GM12878 (cell line): ENCODE data around the gene C16orf90. TPM values are rescaled to one million over a fixed set of nuclear protein-coding genes. Genes with fewer than 3 reads are reported as not detected.

Source experiments
- ATAC-seq: fragments of 200-7000 bp; cut with Tn5 transposase; 3 replicates; pipeline ENCODE4 v1.9.1; 2020; ENCODE audit warnings: mild to moderate bottlenecking, moderate library complexity
- BruUV-seq: library from RNA; stranded (reverse); fragments of 400-500 nt; replicated peaks from 2 replicates; lab custom pipeline; 2021; lab: Mats Ljungman, UMichigan
- CTCF ChIA-PET: fragments of 300-600 bp; sonication (Branson Sonifier 250); formaldehyde crosslinking; extraction: SDS; loops from one replicate; lab custom pipeline; 2021; ENCODE audit warnings: inconsistent platforms; lab: Yijun Ruan, JAX
- POLR2A ChIA-PET: fragments of 350-600 bp; formaldehyde crosslinking; extraction: SDS; loops from one replicate; lab custom pipeline; 2021; ENCODE audit warnings: inconsistent platforms; lab: Charles Lee
- RAD21 ChIA-PET: fragments of 300-600 bp; sonication (Branson Sonifier 250); formaldehyde crosslinking; loops from one replicate; lab custom pipeline; 2023; ENCODE audit warnings: antibody characterized with exemption; ENCODE audit not compliant: unreplicated experiment; lab: Charles Lee
- SMC1A ChIA-PET: fragments of 300-600 bp; sonication (Branson Sonifier 250); formaldehyde crosslinking; loops from one replicate; lab custom pipeline; 2023; ENCODE audit not compliant: unreplicated experiment, uncharacterized antibody; lab: Charles Lee
- DNase-seq: peaks from one replicate; pipeline ENCODE4 v3.0.0-alpha.2; 2011; ENCODE audit warnings: low read depth, low spot score
- FAIRE-seq: peaks from 3 replicates; lab custom pipeline; 2011; peaks lifted over from hg19 to GRCh38; lab: Jason Lieb, UNC
- H2AFZ ChIP-seq: 2 replicates; pipeline ENCODE4 v1.6.0; 2011; ENCODE audit warnings: low read depth, low read length, control low read depth; ENCODE audit not compliant: control insufficient read depth
- H3K27ac ChIP-seq: 2 replicates; pipeline ENCODE4 v1.5.1; 2011; ENCODE audit warnings: control low read depth; ENCODE audit not compliant: control insufficient read depth, insufficient read depth
- H3K27me3 ChIP-seq, 2 experiments: replicated peaks in 1 of 2; 2 replicates each; pipeline versions ENCODE4 v1.6.0 to v1.6.1; 2011; ENCODE audit warnings: low read length in 1 of 2; ENCODE audit not compliant: control insufficient read depth in 2 of 2, insufficient read depth in 2 of 2
- H3K36me3 ChIP-seq, 2 experiments: 2 replicates each; pipeline ENCODE4 v1.5.1; 2011; ENCODE audit warnings: low read length in 1 of 2; ENCODE audit not compliant: control insufficient read depth in 2 of 2, insufficient read depth in 2 of 2
- H3K4me1 ChIP-seq: 2 replicates; pipeline ENCODE4 v1.6.1; 2011; ENCODE audit warnings: mild to moderate bottlenecking, low read length, moderate library complexity, mixed read lengths; ENCODE audit not compliant: control insufficient read depth, insufficient read depth
- H3K4me2 ChIP-seq: 2 replicates; pipeline ENCODE4 v1.6.0; 2011; ENCODE audit warnings: control low read depth; ENCODE audit not compliant: control insufficient read depth, insufficient read depth
- H3K4me3 ChIP-seq: fragments of 200-600 bp; sonication (generic); 2 replicates; pipeline ENCODE4 v1.5.1; 2016
- H3K79me2 ChIP-seq: 2 replicates; pipeline ENCODE4 v1.6.0; 2011; ENCODE audit warnings: low read length; ENCODE audit not compliant: control insufficient read depth, insufficient read depth
- H3K9ac ChIP-seq: 2 replicates; pipeline ENCODE4 v1.8.0; 2011; ENCODE audit warnings: low read length, control low read depth, mixed read lengths; ENCODE audit not compliant: control insufficient read depth, insufficient read depth
- H3K9me3 ChIP-seq: replicated peaks from 3 replicates; pipeline ENCODE4 v1.5.1; 2011; ENCODE audit warnings: mild to moderate bottlenecking, low read length; ENCODE audit not compliant: control insufficient read depth, insufficient read depth
- H4K20me1 ChIP-seq: 2 replicates; pipeline ENCODE4 v1.6.0; 2011; ENCODE audit not compliant: control insufficient read depth, insufficient read depth
- CREB1 ChIP-seq: IDR thresholded peaks from 2 replicates; pipeline ENCODE4 v1.6.1; 2012; ENCODE audit warnings: low read depth, mild to moderate bottlenecking, inconsistent platforms
- CTCF ChIP-seq, 3 experiments: IDR thresholded peaks in 2 of 3; conservative IDR thresholded peaks in 1 of 3; 2 replicates each; pipeline ENCODE4 v1.5.1; 2011; ENCODE audit warnings: low read depth in 3 of 3, low read length in 3 of 3, mild to moderate bottlenecking in 3 of 3, control low read depth in 2 of 3, moderate library complexity in 2 of 3, inconsistent platforms in 1 of 3, mixed read lengths in 1 of 3; ENCODE audit not compliant: control insufficient read depth in 2 of 3, insufficient read depth in 1 of 3; ENCODE audit errors: extremely low read depth in 1 of 3
- DPF2 ChIP-seq: fragments of 450-650 bp; IDR thresholded peaks from 2 replicates; pipeline ENCODE4 v1.6.1; 2017; ENCODE audit warnings: mild to moderate bottlenecking
- FOXM1 ChIP-seq: IDR thresholded peaks from 2 replicates; pipeline ENCODE4 v1.6.1; 2012; ENCODE audit warnings: low read depth, mild to moderate bottlenecking, inconsistent platforms, low read length, moderate library complexity
- HDAC2 ChIP-seq: fragments of 200-600 bp; sonication (generic); IDR thresholded peaks from 2 replicates; pipeline ENCODE4 v1.6.1; 2017
- IRF4 ChIP-seq: IDR thresholded peaks from 2 replicates; pipeline ENCODE4 v1.6.1; 2011; ENCODE audit warnings: low read depth, low read length
- MYB ChIP-seq: fragments of 150-350 bp; IDR thresholded peaks from 2 replicates; pipeline ENCODE4 v1.6.1; 2014; ENCODE audit warnings: mild to moderate bottlenecking, low read depth, low read length, borderline replicate concordance
- POU2F2 ChIP-seq: IDR thresholded peaks from 3 replicates; pipeline ENCODE4 v1.6.1; 2011; ENCODE audit warnings: low read depth, mild to moderate bottlenecking, low read length, borderline replicate concordance
- RAD51 ChIP-seq: fragments of 450-650 bp; IDR thresholded peaks from 2 replicates; pipeline ENCODE4 v1.6.1; 2016; ENCODE audit warnings: moderate library complexity, mild to moderate bottlenecking, inconsistent platforms
- RB1 ChIP-seq: fragments of 450-650 bp; formaldehyde crosslinking; IDR thresholded peaks from 2 replicates; pipeline ENCODE4 v1.6.1; 2017; ENCODE audit warnings: mild to moderate bottlenecking, borderline replicate concordance
- SUZ12 ChIP-seq: fragments of 200-600 bp; sonication (generic); IDR thresholded peaks from one replicate; pipeline ENCODE4 v1.6.1; 2018; ENCODE audit warnings: antibody characterized with exemption, mild to moderate bottlenecking; ENCODE audit not compliant: unreplicated experiment
- TCF3 ChIP-seq: IDR thresholded peaks from 2 replicates; pipeline ENCODE4 v1.6.1; 2012; ENCODE audit warnings: low read depth, mild to moderate bottlenecking, low read length, borderline replicate concordance; ENCODE audit not compliant: insufficient read depth
- ZSCAN29 ChIP-seq: fragments of 450-650 bp; IDR thresholded peaks from 2 replicates; pipeline ENCODE4 v1.6.1; 2017; ENCODE audit warnings: mild to moderate bottlenecking, moderate library complexity
- WGBS: methylation state at CpG from one replicate; pipeline ENCODE4 v1.1.6; 2016; ENCODE audit warnings: low lambda C conversion rate; ENCODE audit not compliant: insufficient replicate concordance, insufficient coverage; ENCODE audit errors: missing lambda C conversion rate; 5-methylcytosine and 5-hydroxymethylcytosine counted together
- in situ Hi-C: fragments of 300-500 bp; cut with MboI; formaldehyde crosslinking; loops from 9 replicates; pipeline ENCODE4 v1.14.3; 2018; ENCODE audit warnings: mixed read lengths
- intact Hi-C: fragments of 100-400 bp; cut with micrococcal nuclease; formaldehyde crosslinking; loops from one replicate; pipeline ENCODE4 v1.14.2; 2022; ENCODE audit not compliant: unreplicated experiment
- polyA plus RNA-seq, 11 experiments: library from polyadenylated mRNA; depleted of rRNA in 4 of 11; unstranded in 6 of 11; stranded (reverse) in 5 of 11; fragments of >200 nt; fragmentation: Nextera tagmentation in 4 of 11; fragmentation: Illumina TruSeq in 1 of 11; extraction: Ambion mirVana in 4 of 11; extraction: Trizol in 1 of 11; gene quantifications; 1 replicate in 1 of 11; 2 replicates in 10 of 11; pipeline versions ENCODE4 v1.2.1 to v1.2.3, GENCODE V29; 2011 to 2016; ENCODE audit warnings: inconsistent platforms in 2 of 11, missing spikeins in 2 of 11, low read depth in 1 of 11
- total RNA-seq, 4 experiments: library from RNA; depleted of rRNA in 3 of 4; stranded (reverse); fragments of >200 nt in 3 of 4; fragmentation: Illumina TruSeq in 1 of 4; extraction: Trizol in 1 of 4; gene quantifications; 2 replicates each; pipeline versions ENCODE4 v1.2.1 to v1.2.3, GENCODE V29; 2013 to 2021
- TF ChIP-seq, protein P1 (sequence below): IDR thresholded peaks from 2 replicates; pipeline ENCODE4 v1.6.1; 2012; ENCODE audit warnings: low read depth, low read length, improper control_type of control experiment
- TF ChIP-seq, protein P2 (sequence below): fragments of 450-650 bp; IDR thresholded peaks from 2 replicates; pipeline ENCODE4 v1.6.1; 2016; ENCODE audit warnings: mild to moderate bottlenecking, moderate library complexity, borderline replicate concordance

The C16orf90 gene
- total and polyA plus RNA-seq, 10 of the 15 experiments (the other 5 are each of a cell fraction or from before 2014, with no cell fraction given): not detected

GRCh38 chr16:3514621-3515020 lies 19.3 kb upstream of the C16orf90 start:
- Histone ChIP-seq H3K27me3 (no peaks in the 10 kb centered on the region), H3K9me3 (no peaks in the 10 kb centered on the region), H3K79me2 (no peaks in the 10 kb centered on the region), H3K9ac (no peak overlapping the region), H3K4me1 (peaks cover 4% of the 10 kb centered on the region), H4K20me1 (no peaks in the 10 kb centered on the region), H3K36me3 (peaks cover 0 to 3% of the 10 kb centered on the region in 2 experiments; a peak in 2 of 4 replicates), H3K27ac (no peak overlapping the region), H3K4me3 (no peak overlapping the region), H2AFZ (no peak overlapping the region), H3K4me2 (no peak overlapping the region)
- ATAC-seq: no peak
- in situ Hi-C loops (no loop called here), intact Hi-C loops (no loop called here)
- no TSS peak for BruUV-seq
- no peak for DNase-seq
- RAD21 ChIA-PET: no interaction called here
- SMC1A ChIA-PET: no interaction called here
- CTCF ChIA-PET: interaction anchor here (1.0 to 1.1 kb wide), 2 partner anchors 11 to 108 kb away, joined by 3 to 4 read pairs; no protein-coding TSS in a partner anchor
- WGBS: 98% methylated on average over 4 of the region's 4 CpGs
- POLR2A ChIA-PET: interaction anchor here (1.0 kb wide), 1 partner anchor 9 kb away, joined by 4 read pairs; no protein-coding TSS in a partner anchor
- no peak for FAIRE-seq
- no peak for TF ChIP-seq HDAC2
- TF ChIP-seq MYB: no peak
- TF ChIP-seq, protein P1, sequence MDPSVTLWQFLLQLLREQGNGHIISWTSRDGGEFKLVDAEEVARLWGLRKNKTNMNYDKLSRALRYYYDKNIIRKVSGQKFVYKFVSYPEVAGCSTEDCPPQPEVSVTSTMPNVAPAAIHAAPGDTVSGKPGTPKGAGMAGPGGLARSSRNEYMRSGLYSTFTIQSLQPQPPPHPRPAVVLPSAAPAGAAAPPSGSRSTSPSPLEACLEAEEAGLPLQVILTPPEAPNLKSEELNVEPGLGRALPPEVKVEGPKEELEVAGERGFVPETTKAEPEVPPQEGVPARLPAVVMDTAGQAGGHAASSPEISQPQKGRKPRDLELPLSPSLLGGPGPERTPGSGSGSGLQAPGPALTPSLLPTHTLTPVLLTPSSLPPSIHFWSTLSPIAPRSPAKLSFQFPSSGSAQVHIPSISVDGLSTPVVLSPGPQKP: no peak
- TF ChIP-seq CREB1: no peak
- no peak for TF ChIP-seq CTCF (IDR thresholded peaks at IDR 0.05 in 2 of 3, conservative IDR thresholded peaks at IDR 0.05 in 1 of 3; ENCODE audit: control insufficient read depth in 2 of 3, extremely low read depth in 1 of 3, insufficient read depth in 1 of 3, low read depth in 3 of 3, low read length in 3 of 3)
- no peak for TF ChIP-seq DPF2
- no peak for TF ChIP-seq RB1
- no peak for TF ChIP-seq POU2F2
- no peak for TF ChIP-seq SUZ12
- no peak for TF ChIP-seq FOXM1
- TF ChIP-seq TCF3: no peak
- TF ChIP-seq IRF4: no peak
- no peak for TF ChIP-seq ZSCAN29
- no peak for TF ChIP-seq RAD51
- TF ChIP-seq, protein P2, sequence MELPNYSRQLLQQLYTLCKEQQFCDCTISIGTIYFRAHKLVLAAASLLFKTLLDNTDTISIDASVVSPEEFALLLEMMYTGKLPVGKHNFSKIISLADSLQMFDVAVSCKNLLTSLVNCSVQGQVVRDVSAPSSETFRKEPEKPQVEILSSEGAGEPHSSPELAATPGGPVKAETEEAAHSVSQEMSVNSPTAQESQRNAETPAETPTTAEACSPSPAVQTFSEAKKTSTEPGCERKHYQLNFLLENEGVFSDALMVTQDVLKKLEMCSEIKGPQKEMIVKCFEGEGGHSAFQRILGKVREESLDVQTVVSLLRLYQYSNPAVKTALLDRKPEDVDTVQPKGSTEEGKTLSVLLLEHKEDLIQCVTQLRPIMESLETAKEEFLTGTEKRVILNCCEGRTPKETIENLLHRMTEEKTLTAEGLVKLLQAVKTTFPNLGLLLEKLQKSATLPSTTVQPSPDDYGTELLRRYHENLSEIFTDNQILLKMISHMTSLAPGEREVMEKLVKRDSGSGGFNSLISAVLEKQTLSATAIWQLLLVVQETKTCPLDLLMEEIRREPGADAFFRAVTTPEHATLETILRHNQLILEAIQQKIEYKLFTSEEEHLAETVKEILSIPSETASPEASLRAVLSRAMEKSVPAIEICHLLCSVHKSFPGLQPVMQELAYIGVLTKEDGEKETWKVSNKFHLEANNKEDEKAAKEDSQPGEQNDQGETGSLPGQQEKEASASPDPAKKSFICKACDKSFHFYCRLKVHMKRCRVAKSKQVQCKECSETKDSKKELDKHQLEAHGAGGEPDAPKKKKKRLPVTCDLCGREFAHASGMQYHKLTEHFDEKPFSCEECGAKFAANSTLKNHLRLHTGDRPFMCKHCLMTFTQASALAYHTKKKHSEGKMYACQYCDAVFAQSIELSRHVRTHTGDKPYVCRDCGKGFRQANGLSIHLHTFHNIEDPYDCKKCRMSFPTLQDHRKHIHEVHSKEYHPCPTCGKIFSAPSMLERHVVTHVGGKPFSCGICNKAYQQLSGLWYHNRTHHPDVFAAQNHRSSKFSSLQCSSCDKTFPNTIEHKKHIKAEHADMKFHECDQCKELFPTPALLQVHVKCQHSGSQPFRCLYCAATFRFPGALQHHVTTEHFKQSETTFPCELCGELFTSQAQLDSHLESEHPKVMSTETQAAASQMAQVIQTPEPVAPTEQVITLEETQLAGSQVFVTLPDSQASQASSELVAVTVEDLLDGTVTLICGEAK: no peak
